ENCODE results near the gene WDR81. TPM values are rescaled to one million over a fixed set of nuclear protein-coding genes. Genes with fewer than 3 reads are reported as not detected.
"Not testable (repeated sequence)": the region's sequence is repeated elsewhere in the genome, so short reads cannot be mapped to it uniquely, and the experiment has no call there.

Gene WDR81
- total RNA-seq, 2 donors from 2014 or later: 13.4 to 17.9 TPM

DNA sequence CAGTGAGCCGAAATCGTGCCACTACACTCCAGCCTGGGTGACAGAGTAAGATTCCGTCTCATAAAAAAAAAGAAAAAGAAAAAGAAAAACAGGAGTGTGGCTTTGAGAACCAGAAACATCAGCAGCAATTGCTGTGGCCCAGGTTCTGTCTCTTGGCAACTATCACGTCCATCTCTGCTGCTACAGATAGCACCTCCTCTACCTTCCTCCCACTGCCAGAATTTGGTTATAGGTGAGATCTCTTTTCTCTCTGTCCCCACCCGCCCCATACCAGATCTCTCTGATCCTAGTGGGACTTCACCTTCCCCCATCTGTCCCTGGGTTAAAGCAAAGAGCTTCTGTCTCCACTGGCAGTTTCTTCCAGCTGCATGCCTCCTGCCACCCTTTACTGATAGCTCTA lies 17.4 kb upstream of the WDR81 start:
- Mint-ChIP-seq H3K27ac (no peak overlapping the region), H3K36me3 (ENCODE audit: low read depth) (peaks cover 5% of the 10 kb centered on the region), H3K4me1 (peaks cover 6% of the 10 kb centered on the region), H3K9me3 (no peaks in the 10 kb centered on the region), H3K27me3 (ENCODE audit: insufficient read depth) (peaks cover 11% of the 10 kb centered on the region), H3K4me3 (no peak overlapping the region)
- TF ChIP-seq, protein P1, sequence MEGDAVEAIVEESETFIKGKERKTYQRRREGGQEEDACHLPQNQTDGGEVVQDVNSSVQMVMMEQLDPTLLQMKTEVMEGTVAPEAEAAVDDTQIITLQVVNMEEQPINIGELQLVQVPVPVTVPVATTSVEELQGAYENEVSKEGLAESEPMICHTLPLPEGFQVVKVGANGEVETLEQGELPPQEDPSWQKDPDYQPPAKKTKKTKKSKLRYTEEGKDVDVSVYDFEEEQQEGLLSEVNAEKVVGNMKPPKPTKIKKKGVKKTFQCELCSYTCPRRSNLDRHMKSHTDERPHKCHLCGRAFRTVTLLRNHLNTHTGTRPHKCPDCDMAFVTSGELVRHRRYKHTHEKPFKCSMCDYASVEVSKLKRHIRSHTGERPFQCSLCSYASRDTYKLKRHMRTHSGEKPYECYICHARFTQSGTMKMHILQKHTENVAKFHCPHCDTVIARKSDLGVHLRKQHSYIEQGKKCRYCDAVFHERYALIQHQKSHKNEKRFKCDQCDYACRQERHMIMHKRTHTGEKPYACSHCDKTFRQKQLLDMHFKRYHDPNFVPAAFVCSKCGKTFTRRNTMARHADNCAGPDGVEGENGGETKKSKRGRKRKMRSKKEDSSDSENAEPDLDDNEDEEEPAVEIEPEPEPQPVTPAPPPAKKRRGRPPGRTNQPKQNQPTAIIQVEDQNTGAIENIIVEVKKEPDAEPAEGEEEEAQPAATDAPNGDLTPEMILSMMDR (conservative IDR thresholded peaks at IDR 0.05): no peak
- H3K36me3 ChIP-seq (ENCODE audit: control insufficient read depth, insufficient read depth, low read length): peaks cover 6% of the 10 kb centered on the region
- 87 to 91% methylated on average over 4 to 5 of the region's 5 CpGs for WGBS, 2 experiments (ENCODE audit: insufficient coverage in 1 of 2, insufficient read length in 1 of 2)
- no peak overlapping the region for H3K27ac ChIP-seq (ENCODE audit: low read depth, low read length)
- no peaks in the 10 kb centered on the region for H3K4me1 ChIP-seq (ENCODE audit: control insufficient read depth, insufficient read depth, low read length)
- no peak overlapping the region for H3K9ac ChIP-seq (ENCODE audit: extremely low read depth, low read length, poor library complexity, severe bottlenecking)
- no peaks in the 10 kb centered on the region for H3K27me3 ChIP-seq (ENCODE audit: control insufficient read depth, insufficient read depth, low read length, poor library complexity, severe bottlenecking)
- H3K4me3 ChIP-seq (ENCODE audit: low read length): no peak overlapping the region
- no peak for DNase-seq
- no peaks in the 10 kb centered on the region for H3K9me3 ChIP-seq (ENCODE audit: control insufficient read depth, low read length)

DNA sequence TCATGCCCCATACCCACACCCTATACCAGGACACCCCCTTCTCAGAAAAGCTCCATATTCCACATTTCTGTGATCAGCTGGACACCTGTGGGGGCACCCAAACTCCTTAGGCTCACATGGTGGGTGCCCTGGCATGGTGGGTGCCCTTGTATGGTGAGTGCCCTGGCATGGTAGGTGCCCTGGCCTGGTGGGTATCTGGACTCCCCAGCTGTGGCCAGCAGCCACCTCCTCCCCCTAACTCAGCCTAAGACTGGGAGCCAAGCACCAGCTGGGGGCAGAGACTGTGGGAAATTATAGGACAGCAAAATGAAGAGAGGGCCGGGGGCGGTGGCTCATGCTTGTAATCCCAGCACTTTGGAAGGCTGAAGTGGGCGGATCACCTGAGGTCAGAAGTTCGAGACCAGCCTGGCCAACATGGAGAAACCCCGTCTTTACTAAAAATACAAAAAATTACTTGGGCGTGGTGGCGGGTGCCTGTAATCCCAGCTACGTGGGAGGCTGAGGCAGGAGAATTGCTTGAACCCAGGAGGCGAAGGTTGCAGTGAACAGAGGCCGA lies 15.6 kb upstream of the WDR81 start:
- Mint-ChIP-seq H3K36me3 (ENCODE audit: low read depth) (peaks cover 15% of the 10 kb centered on the region), H3K27me3 (ENCODE audit: insufficient read depth) (peaks cover 11% of the 10 kb centered on the region), H3K4me3 (peak overlapping the region; percentile 66)
- not testable (repeated sequence) for H3K27ac ChIP-seq (ENCODE audit: low read depth, low read length); H3K9me3 ChIP-seq (ENCODE audit: control insufficient read depth, low read length); H3K27ac Mint-ChIP-seq; H3K9ac ChIP-seq (ENCODE audit: extremely low read depth, low read length, poor library complexity, severe bottlenecking); DNase-seq; H3K27me3 ChIP-seq (ENCODE audit: control insufficient read depth, insufficient read depth, low read length, poor library complexity, severe bottlenecking); H3K9me3 Mint-ChIP-seq; H3K4me1 ChIP-seq (ENCODE audit: control insufficient read depth, insufficient read depth, low read length); H3K4me1 Mint-ChIP-seq; H3K4me3 ChIP-seq (ENCODE audit: low read length)
- WGBS, 2 experiments (ENCODE audit: insufficient coverage in 1 of 2, insufficient read length in 1 of 2): 94 to 98% methylated on average over 9 to 10 of the region's 10 CpGs
- peaks cover 22% of the 10 kb centered on the region for H3K36me3 ChIP-seq (ENCODE audit: control insufficient read depth, insufficient read depth, low read length)

DNA sequence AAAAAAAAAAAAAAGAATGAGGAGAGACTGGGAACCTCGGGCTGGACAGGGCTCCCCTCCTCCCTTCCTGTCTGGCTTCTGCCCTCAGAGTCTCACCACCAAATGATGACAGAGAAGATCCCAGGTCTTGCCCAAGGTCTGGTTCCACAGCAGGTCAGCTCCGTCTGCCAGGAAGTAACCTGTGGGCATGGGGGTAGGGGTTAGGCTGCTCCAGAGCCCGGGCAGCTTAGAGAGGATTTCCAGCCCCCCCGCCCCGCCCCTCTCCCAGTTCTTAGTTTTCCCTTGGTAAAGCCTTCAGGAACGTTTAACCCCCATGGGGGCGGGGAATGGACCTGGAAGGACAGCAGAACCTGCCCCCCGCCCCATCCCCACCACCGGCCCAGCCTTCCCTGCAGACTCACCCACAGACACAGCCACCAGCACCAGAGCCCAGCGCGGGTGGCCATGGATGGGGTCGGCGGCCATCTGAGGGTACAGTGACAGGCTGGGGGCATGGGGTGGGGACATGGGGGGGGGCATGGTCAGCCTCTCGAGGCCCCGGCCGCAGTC lies 15.0 kb upstream of the WDR81 start:
- H3K9ac ChIP-seq (ENCODE audit: extremely low read depth, low read length, poor library complexity, severe bottlenecking): no peak overlapping the region
- WGBS, 2 experiments (ENCODE audit: insufficient coverage in 1 of 2, insufficient read length in 1 of 2): 24% methylated on average over 15 of the region's 16 CpGs; no CpG with 5 or more reads in 1 of the 2 experiments
- peaks cover 13% of the 10 kb centered on the region for H3K4me1 Mint-ChIP-seq
- no peak overlapping the region for H3K27ac ChIP-seq (ENCODE audit: low read depth, low read length)
- peaks cover 11% of the 10 kb centered on the region for H3K27me3 Mint-ChIP-seq (ENCODE audit: insufficient read depth)
- H3K4me3 Mint-ChIP-seq: peak overlapping the region; percentile 66
- H3K36me3 ChIP-seq (ENCODE audit: control insufficient read depth, insufficient read depth, low read length): peaks cover 25% of the 10 kb centered on the region
- no peak overlapping the region for H3K27ac Mint-ChIP-seq
- TF ChIP-seq, protein P1 (conservative IDR thresholded peaks at IDR 0.05): no peak
- H3K9me3 ChIP-seq (ENCODE audit: control insufficient read depth, low read length): no peaks in the 10 kb centered on the region
- H3K36me3 Mint-ChIP-seq (ENCODE audit: low read depth): peaks cover 15% of the 10 kb centered on the region
- peak; percentile 72 for DNase-seq
- peak overlapping the region; percentile 80 for H3K4me3 ChIP-seq (ENCODE audit: low read length)
- H3K9me3 Mint-ChIP-seq: no peaks in the 10 kb centered on the region
- no peaks in the 10 kb centered on the region for H3K27me3 ChIP-seq (ENCODE audit: control insufficient read depth, insufficient read depth, low read length, poor library complexity, severe bottlenecking)
- H3K4me1 ChIP-seq (ENCODE audit: control insufficient read depth, insufficient read depth, low read length): peaks cover 11% of the 10 kb centered on the region
